Mucosa of rectum (tissue), 2 donors: ENCODE results near the gene HOXA7.

Source experiments
- H3K27ac ChIP-seq, 2 donors: one replicate each; pipeline ENCODE4 v1.7.0; 2013; ENCODE audit warnings: inconsistent platforms in 2 of 2, low read depth in 2 of 2, low read length in 2 of 2
- H3K27me3 ChIP-seq, 2 donors: one replicate each; pipeline ENCODE4 v1.7.0; 2013; ENCODE audit warnings: low read length in 2 of 2; ENCODE audit not compliant: control insufficient read depth in 2 of 2, insufficient read depth in 2 of 2
- H3K36me3 ChIP-seq, 2 donors: one replicate each; pipeline ENCODE4 v1.7.0; 2013; ENCODE audit warnings: low read length in 2 of 2; ENCODE audit not compliant: control insufficient read depth in 2 of 2, insufficient read depth in 2 of 2
- H3K4me1 ChIP-seq, 2 donors: one replicate each; pipeline ENCODE4 v1.7.0; 2013; ENCODE audit warnings: low read length in 2 of 2, mild to moderate bottlenecking in 1 of 2; ENCODE audit not compliant: control insufficient read depth in 2 of 2, insufficient read depth in 2 of 2
- H3K4me3 ChIP-seq, 2 donors: one replicate each; pipeline ENCODE4 v1.7.0; 2013; ENCODE audit warnings: low read length in 2 of 2
- H3K9ac ChIP-seq, 2 donors: one replicate each; pipeline ENCODE4 v1.7.0; 2013; ENCODE audit warnings: low read length in 2 of 2, low read depth in 1 of 2, mild to moderate bottlenecking in 1 of 2
- H3K9me3 ChIP-seq, 2 donors: one replicate each; pipeline ENCODE4 v1.7.0; 2013; ENCODE audit warnings: low read length in 2 of 2; ENCODE audit not compliant: control insufficient read depth in 2 of 2
- donor health status: healthy.
- donor health status: Normal muscosa, but diverticular disease.

HOXA7 gene

GRCh38 chr7:27169658-27170425 lies 13.4 kb upstream of the HOXA7 start:
- Histone ChIP-seq H3K27me3 (peaks cover 0 to 7% of the 10 kb centered on the region in 2 donors), H3K9ac (peak overlapping the region; percentile 83 to 96), H3K4me3 (peak overlapping the region; percentile 67 to 84), H3K36me3 (no peaks in the 10 kb centered on the region), H3K9me3 (no peaks in the 10 kb centered on the region), H3K27ac (peak overlapping the region; percentile 91 to 92), H3K4me1 (peaks cover 21 to 28% of the 10 kb centered on the region in 2 donors)

DNA sequence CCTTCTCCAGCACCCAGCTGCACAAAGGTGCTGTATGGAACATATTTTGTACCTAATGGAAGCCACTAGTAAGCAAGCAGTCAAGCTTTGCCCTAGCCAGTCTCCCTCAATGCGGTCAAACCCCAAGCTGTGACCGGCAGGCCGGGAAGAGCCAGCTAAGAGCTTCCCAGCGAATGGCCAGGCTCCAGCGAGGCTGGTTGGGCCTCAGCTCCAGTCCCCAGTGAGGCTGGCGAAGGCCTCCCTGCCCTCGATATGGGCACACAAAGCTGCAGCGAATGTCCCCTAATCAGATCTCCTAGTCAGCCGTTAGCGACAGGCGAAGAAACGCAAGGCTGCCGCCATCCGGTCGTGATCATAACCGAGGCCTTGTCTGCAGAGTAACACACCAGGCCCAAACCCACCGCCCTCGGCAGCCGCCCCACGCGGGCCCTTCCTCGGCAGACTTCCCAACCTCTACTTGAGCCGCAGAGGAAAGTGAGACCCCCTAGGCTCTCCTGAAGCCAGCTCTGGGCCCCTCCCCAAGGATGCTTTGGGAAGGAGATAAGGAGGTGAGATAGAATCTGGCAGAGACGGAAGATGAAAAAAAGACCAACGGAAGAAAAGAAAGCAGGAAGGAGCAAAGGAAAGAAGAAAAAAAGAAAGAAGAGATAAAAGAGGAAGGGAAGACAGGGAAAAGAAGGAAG lies 11.9 kb upstream of the HOXA7 start:
- Histone ChIP-seq H3K27ac (peak overlapping the region; percentile 91 to 92), H3K9ac (peak overlapping the region; percentile 81 to 96), H3K9me3 (no peaks in the 10 kb centered on the region), H3K27me3 (peaks cover 0 to 3% of the 10 kb centered on the region in 2 donors), H3K36me3 (no peaks in the 10 kb centered on the region), H3K4me1 (peaks cover 22 to 31% of the 10 kb centered on the region in 2 donors), H3K4me3 (peak overlapping the region; percentile 67 to 84)

- peak overlapping the region; percentile 91 to 92 for H3K27ac ChIP-seq
- peaks cover 0 to 4% of the 10 kb centered on the region in 2 donors for H3K27me3 ChIP-seq
- H3K4me3 ChIP-seq = peak overlapping the region; percentile 67 to 84
- H3K36me3 ChIP-seq = no peaks in the 10 kb centered on the region
- H3K9me3 ChIP-seq = no peaks in the 10 kb centered on the region
- peak overlapping the region; percentile 81 to 96 for H3K9ac ChIP-seq
- H3K4me1 ChIP-seq = peaks cover 18 to 33% of the 10 kb centered on the region in 2 donors
Measured at GRCh38 chr7:27167916-27168264, 11.4 kb upstream of the HOXA7 start.

GRCh38 chr7:27166531-27167505 lies 10.3 kb upstream of the HOXA7 start:
- Histone ChIP-seq H3K9ac (peak overlapping the region; percentile 81 to 96), H3K4me3 (peak overlapping the region; percentile 67 to 84), H3K36me3 (no peaks in the 10 kb centered on the region), H3K4me1 (peaks cover 14 to 28% of the 10 kb centered on the region in 2 donors), H3K27ac (peak overlapping the region; percentile 91 to 92), H3K9me3 (no peaks in the 10 kb centered on the region), H3K27me3 (peaks cover 0 to 3% of the 10 kb centered on the region in 2 donors)

- no peaks in the 10 kb centered on the region for H3K9me3 ChIP-seq
- peak overlapping the region; percentile 67 to 84 for H3K4me3 ChIP-seq
- H3K9ac ChIP-seq = peak overlapping the region; percentile 81 to 96
- no peaks in the 10 kb centered on the region for H3K36me3 ChIP-seq
- peaks cover 14 to 30% of the 10 kb centered on the region in 2 donors for H3K4me1 ChIP-seq
- H3K27me3 ChIP-seq = peaks cover 0 to 3% of the 10 kb centered on the region in 2 donors
- H3K27ac ChIP-seq = peak overlapping the region; percentile 91 to 92
Measured at GRCh38 chr7:27165996-27166530, 9.6 kb upstream of the HOXA7 start.

GRCh38 chr7:27165089-27165995 lies 8.9 kb upstream of the HOXA7 start, which contains the start of gene HOXA9:
HOXA9 (minus strand) TSS chr7:27165537; CDS start chr7:27165457, 80 bp downstream.
- H3K4me1 ChIP-seq = peaks cover 16 to 30% of the 10 kb centered on the region in 2 donors
- H3K36me3 ChIP-seq = no peaks in the 10 kb centered on the region
- H3K27ac ChIP-seq = peak within 1 kb of the TSS; percentile 91 to 92
- H3K9ac ChIP-seq = peak within 1 kb of the TSS; percentile 81 to 96
- peaks cover 0 to 3% of the 10 kb centered on the region in 2 donors for H3K27me3 ChIP-seq
- no peaks in the 10 kb centered on the region for H3K9me3 ChIP-seq
- H3K4me3 ChIP-seq = peak within 1 kb of the TSS; percentile 67 to 84

DNA sequence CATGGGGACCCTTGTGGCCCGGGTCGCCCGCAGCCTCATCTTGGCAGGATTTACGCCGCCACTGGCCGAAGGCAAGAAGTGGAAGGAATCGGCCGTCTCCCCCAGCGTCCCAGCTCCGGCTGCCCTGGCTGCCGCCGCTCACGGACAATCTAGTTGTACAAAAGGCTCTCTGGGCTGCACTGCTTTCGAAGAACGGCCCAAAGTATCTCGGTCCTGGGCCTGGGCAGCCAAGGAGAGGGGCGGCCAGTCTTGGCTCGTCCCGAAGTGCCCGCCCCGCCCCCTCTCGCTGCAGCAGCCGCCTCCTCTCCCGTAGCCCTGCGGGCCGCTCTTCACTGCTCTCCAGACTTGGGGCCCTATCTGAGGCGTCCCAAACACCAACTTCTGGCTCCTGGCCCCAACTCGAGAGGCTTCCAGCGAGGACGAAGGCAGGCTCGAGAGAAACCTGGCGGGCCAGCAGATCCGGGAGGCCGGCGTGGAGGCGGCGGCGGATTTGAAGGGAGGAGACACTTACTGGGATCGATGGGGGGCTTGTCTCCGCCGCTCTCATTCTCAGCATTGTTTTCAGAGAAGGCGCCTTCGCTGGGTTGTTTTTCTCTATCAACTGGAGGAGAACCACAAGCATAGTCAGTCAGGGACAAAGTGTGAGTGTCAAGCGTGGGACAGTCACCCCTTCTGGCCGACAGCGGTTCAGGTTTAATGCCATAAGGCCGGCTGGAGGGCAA lies 8.1 kb upstream of the HOXA7 start:
- H3K4me1 ChIP-seq = peaks cover 23 to 35% of the 10 kb centered on the region in 2 donors
- H3K9ac ChIP-seq = peak overlapping the region; percentile 81 to 96
- peaks cover 0 to 3% of the 10 kb centered on the region in 2 donors for H3K27me3 ChIP-seq
- H3K9me3 ChIP-seq = no peaks in the 10 kb centered on the region
- H3K36me3 ChIP-seq = no peaks in the 10 kb centered on the region
- H3K27ac ChIP-seq = peak overlapping the region; percentile 91 to 92
- H3K4me3 ChIP-seq = peak overlapping the region; percentile 67 to 84

- Histone ChIP-seq H3K36me3 (no peaks in the 10 kb centered on the region), H3K27me3 (peaks cover 0 to 3% of the 10 kb centered on the region in 2 donors), H3K4me1 (peaks cover 23 to 39% of the 10 kb centered on the region in 2 donors), H3K9ac (peak overlapping the region; percentile 81 to 96), H3K9me3 (no peaks in the 10 kb centered on the region), H3K27ac (peak overlapping the region; percentile 91 to 92), H3K4me3 (peak overlapping the region; percentile 67 to 84)
Measured at GRCh38 chr7:27164045-27164366, 7.5 kb upstream of the HOXA7 start.
